Limb (tissue), 2 donors: ENCODE data around the gene CD84.
"Not testable (repeated sequence)": the region's sequence is repeated elsewhere in the genome, so short reads cannot be mapped to it uniquely, and the experiment has no call there.

Experiments used
- DNase-seq, 2 donors: peaks; one replicate each; pipeline ENCODE4 v3.0.0-alpha.2; 2016; ENCODE audit errors: extremely low spot score in 2 of 2

CD84 gene, protein sequence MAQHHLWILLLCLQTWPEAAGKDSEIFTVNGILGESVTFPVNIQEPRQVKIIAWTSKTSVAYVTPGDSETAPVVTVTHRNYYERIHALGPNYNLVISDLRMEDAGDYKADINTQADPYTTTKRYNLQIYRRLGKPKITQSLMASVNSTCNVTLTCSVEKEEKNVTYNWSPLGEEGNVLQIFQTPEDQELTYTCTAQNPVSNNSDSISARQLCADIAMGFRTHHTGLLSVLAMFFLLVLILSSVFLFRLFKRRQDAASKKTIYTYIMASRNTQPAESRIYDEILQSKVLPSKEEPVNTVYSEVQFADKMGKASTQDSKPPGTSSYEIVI

GRCh38 chr1:160579216-160579701 lies at the start of gene CD84:
TSS of gene CD84 (minus strand) at chr1:160579496. CDS start at chr1:160579437, 59 bp downstream.
- DNase-seq: no peak

DNA sequence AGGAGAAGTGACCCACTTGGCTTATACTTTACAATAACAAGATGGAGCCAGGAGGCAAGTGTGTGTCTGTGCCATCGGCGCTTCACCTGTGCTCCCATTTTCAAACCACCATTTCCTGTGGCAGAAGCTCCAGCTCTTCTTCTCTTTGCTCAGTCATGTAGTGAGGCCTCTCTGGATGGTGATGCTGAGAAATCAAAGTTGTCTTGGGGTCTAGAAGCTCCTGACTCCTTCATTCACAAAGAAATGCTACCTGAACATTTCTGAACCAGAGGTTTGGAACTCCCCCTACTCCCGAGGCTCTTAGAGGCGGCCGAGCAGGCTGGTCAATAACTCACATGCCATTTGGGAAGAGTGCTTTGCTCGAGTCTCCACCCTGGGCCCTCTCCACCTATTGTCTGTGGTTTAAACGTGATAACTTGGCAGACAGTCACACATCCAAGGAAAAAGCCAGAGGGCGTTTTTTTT lies 49.5 kb upstream of the CD84 start:
- no peak for DNase-seq

- not testable (repeated sequence) for DNase-seq
Observed at GRCh38 chr1:160627677-160628289, 48.5 kb upstream of the CD84 start.

- no peak for DNase-seq
Observed at GRCh38 chr1:160626509-160627342, 47.4 kb upstream of the CD84 start.

DNA sequence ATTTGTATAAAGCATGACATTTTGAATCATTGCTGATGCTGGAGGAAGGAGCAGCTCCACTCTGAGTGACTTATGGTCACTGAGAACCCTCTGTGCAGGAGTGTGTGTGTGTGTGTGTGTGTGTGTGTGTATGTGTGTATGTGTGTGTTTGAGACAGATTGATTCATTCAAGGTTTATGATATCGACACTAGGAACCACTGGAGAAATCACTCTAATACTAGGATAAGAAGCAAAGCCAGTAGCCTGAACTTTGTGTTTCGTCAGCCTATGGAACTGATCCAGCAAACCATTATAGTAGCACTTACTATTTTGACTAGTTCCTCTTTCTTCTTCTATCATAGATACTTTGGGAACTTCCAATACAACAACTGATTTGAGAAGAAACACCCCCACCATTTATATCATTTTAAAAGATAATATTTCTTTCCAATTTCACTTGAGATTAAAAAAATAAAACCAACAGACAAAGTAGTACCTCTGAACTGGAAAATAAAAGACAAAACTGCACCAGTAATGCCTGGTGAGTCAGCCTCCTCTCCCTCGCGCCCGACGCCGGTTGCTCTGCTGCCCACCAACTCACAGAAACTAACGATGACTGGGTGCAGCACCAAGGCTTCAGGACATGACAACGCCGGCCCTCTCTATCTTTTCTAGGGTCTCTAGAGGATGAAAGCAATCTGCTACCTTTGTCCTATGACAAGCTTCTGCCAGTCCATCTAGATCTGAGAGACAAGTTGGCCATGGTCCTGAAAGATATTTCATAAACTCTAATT lies 46.6 kb upstream of the CD84 start:
- DNase-seq: no peak

DNA sequence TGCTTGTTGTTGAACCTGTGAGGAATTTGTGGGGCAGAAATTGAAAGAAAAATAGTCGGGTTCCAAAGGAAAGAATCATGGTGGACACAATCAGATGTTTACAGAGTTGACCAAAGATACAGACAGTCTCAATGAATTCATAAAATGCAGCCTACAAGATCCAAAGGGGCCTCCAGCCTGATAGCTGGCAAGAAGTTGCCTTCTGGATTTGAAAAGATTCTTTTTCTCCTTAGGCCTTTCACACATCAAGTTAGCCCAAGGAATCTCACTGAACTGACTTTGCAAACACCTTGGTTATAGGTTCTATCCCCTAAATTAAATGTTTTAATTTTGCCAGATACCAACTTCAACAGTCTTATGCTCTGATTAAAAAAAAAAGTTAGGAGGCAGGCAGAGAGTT lies 46.0 kb upstream of the CD84 start:
- no peak for DNase-seq

DNA sequence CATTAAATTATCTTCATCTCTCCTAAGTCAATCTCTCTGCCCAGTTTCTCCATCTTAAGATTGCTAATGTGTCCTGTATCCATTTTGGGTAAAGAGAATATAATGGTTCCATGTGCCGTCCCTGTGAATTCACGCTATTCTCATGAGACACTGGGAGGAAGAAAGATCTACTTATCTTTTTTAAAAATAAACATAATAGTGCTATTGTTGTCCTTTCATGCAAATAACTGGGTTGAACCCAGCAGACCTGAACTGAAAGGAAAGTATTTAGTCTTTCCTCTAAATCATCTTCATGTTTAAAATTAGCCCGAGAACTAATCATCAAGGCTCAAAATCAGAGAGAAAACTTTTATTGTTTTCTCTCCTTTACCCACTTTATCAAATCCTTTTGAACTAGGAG lies 45.2 kb upstream of the CD84 start:
- DNase-seq: no peak

GRCh38 chr1:160623862-160624261 lies 44.6 kb upstream of the CD84 start:
- DNase-seq: no peak

GRCh38 chr1:160623227-160623633 lies 43.9 kb upstream of the CD84 start:
- DNase-seq: no peak

DNA sequence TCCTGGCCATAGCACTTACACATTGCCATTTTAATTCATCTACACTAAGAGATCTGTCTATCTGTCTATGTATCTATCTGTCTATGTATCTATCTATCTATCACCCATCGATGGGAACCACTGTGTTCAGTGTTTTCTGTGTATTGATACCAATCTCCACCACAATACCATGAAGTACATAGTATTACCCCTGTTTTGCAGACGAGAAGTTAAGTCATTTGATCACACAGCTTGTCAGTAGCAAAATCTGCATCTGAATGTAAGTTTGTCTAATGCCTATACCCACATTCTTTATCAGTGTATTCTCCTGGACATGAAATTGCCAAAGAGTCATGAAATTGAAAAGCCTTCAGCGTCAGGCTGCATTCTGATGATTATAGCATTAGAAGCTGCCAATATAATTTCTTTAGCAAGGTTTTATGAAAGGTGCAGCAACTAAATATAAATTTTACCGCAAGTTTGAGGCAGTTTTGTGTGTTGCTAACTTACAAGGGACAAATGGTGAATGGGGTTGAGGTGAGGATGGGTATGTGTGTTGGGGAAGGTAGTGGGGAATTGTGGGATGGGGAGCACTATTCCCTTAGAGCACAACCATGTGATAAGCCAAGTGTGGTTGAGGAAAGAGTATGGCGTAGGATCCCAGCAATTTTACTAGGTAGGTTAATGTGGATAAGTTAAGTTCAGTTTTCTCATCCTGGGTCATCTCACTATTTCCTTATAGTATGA lies 43.4 kb upstream of the CD84 start:
- DNase-seq: no peak

- no peak for DNase-seq
Observed at GRCh38 chr1:160621633-160622413, 42.5 kb upstream of the CD84 start.

GRCh38 chr1:160620942-160621632 lies 41.8 kb upstream of the CD84 start:
- no peak for DNase-seq

- no peak for DNase-seq
Observed at GRCh38 chr1:160619742-160620277, 40.5 kb upstream of the CD84 start.

DNA sequence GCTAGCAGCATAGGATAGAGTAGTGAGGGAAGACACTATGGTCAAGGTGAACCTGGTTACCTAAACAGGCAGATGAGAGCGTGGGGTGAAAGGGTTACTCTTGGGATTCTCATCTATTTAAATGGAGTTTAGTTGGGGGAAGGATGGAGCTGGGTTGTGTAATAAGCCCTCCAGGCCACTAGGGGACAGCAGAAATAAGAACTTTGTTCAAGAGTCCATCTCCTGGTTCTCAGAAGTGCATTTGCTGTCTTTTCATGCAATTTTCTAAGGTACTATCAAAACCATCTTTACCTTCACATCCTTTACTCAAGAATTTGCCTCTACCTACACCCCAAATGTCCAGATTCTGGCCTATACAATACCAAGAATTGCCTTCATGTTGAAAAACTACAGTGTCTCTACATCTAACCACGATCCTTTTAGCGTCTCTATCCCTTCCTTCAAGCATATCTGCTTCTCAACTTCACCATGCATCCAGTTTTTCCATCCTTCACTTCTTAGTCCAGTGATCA lies 39.5 kb upstream of the CD84 start:
- DNase-seq: no peak

GRCh38 chr1:160618327-160618726 lies 39.0 kb upstream of the CD84 start:
- no peak for DNase-seq

GRCh38 chr1:160615660-160616059 lies 36.4 kb upstream of the CD84 start:
- DNase-seq: no peak

DNA sequence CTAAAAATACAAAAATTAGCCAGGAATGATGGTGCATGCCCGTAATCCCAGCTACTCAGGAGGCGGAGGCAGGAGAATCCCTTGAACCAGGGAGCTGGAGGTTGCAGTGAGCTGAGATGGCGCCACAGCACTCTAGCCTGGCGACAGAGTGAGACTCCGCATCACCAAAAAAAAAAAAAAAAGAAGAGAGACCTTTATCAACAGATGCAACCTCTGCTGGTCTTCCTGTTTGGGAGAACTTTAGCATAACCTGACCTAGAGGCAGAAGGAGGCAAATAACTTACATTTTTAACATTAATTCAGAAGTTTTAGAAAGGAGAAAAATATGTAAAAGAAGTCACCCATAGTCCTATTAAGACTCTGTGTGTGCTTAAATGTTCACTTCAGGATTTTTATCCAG lies 35.1 kb upstream of the CD84 start:
- DNase-seq: no peak

DNA sequence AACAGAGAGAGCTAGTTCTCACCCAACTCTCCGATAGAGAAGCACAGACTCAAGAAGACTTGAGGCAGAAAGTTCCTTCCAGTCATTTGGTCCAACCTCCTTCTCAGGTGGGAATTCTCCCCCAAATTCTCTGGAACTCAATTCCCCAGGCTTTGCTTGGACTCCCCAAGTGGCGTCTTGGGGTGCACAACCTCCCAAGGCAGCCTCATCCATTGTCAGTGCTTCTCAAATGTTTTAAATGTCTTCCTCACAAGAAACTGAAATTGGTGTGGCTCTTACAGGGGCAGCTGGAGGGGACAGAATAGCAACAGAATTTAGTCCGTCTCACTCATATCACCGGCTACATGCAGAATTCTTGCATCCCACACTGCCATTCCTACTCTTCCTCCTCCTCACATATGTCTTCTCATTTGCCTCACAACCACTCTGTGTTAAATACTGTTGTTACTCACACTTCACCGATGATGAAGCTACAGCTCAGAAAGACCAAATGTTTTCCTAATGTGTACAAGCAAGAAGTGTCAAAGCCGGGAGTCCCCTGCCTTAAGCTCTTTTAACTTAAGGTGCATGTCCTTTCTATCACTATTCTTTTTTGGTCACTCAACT lies 33.4 kb upstream of the CD84 start:
- DNase-seq: no peak
